GM21619 (cell line): ENCODE measurements around the gene PRIMPOL.
"Not testable (repeated sequence)": the region's sequence is repeated elsewhere in the genome, so short reads cannot be mapped to it uniquely, and the experiment has no call there.

Experiments used
- ATAC-seq: cut with Tn5 transposase; IDR thresholded peaks from one replicate; pipeline ENCODE4 v1.9.1; 2021; ENCODE audit not compliant: unreplicated experiment

The PRIMPOL gene

GRCh38 chr4:184649026-184649970 is at the start of gene PRIMPOL, which contains the start of gene CASP3:
Gene PRIMPOL (plus strand): TSS chr4:184649738. CDS start chr4:184657141, 7,403 bp downstream.
Gene CASP3 (minus strand): TSS chr4:184649447. CDS start chr4:184638453, 10,994 bp downstream.
- peak; percentile 80 for ATAC-seq

- not testable (repeated sequence) for ATAC-seq
These were observed 48.6 kb upstream of the PRIMPOL start for GRCh38 chr4:184600982-184601381.

GRCh38 chr4:184602857-184603256 is 46.7 kb upstream of the PRIMPOL start:
- not testable (repeated sequence) for ATAC-seq

GRCh38 chr4:184607429-184607828 is 42.1 kb upstream of the PRIMPOL start:
- ATAC-seq = not testable (repeated sequence)

- ATAC-seq = no peak
These were observed 37.5 kb upstream of the PRIMPOL start for GRCh38 chr4:184612074-184612473.

- ATAC-seq = no peak
These were observed 36.1 kb upstream of the PRIMPOL start for GRCh38 chr4:184613405-184613804.

- ATAC-seq = no peak
These were observed 35.0 kb upstream of the PRIMPOL start for GRCh38 chr4:184614509-184614908.

GRCh38 chr4:184616168-184616567 is 33.4 kb upstream of the PRIMPOL start:
- ATAC-seq = not testable (repeated sequence)

GRCh38 chr4:184616633-184617551 is 32.6 kb upstream of the PRIMPOL start:
- peak; percentile 83 for ATAC-seq

GRCh38 chr4:184617600-184618196 is 31.8 kb upstream of the PRIMPOL start:
- no peak for ATAC-seq

GRCh38 chr4:184620212-184620867 is 29.2 kb upstream of the PRIMPOL start:
- ATAC-seq = no peak

GRCh38 chr4:184621518-184621917 is 28.0 kb upstream of the PRIMPOL start:
- no peak for ATAC-seq

- not testable (repeated sequence) for ATAC-seq
These were observed 25.0 kb upstream of the PRIMPOL start for GRCh38 chr4:184624504-184624903.

GRCh38 chr4:184624972-184625554 is 24.5 kb upstream of the PRIMPOL start:
- ATAC-seq = no peak

GRCh38 chr4:184625783-184626596 is 23.5 kb upstream of the PRIMPOL start:
- not testable (repeated sequence) for ATAC-seq

- no peak for ATAC-seq
These were observed 21.4 kb upstream of the PRIMPOL start for GRCh38 chr4:184628103-184628502.

GRCh38 chr4:184632842-184633241 is 16.7 kb upstream of the PRIMPOL start:
- ATAC-seq = no peak

GRCh38 chr4:184635381-184635780 is 14.2 kb upstream of the PRIMPOL start:
- ATAC-seq = no peak

GRCh38 chr4:184636144-184636543 is 13.4 kb upstream of the PRIMPOL start:
- no peak for ATAC-seq
